ENCODE measurements around the gene FGGY.

DNA sequence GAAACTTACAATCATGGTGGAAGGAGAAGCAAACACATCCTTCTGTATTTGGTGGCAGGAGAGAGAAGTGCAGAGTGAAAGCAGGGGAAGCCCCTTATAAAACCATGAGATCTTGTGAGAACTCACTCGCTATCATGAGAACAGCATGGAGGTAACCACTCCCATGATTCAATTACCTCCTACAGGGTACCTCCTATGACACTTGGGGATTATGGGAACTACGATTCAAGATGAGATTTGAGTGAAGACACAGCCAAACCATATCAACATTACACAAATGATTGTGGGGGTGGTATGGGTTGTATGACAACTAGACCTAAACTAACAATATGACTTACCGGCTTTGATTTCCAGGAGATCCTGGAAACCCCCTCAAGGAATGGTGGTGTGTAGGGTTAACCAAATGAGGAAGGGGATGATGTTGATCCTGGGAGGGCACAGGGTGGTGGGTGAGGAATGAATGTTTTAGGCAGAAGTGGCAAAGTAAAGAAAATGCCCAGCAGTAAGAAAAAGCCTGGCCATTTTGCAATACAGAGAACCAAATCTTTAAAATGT is 80.5 kb downstream of the FGGY start:
- no peak for TF ChIP-seq POLR2A (IDR thresholded peaks at IDR 0.05; ENCODE audit: low read length)
- TF ChIP-seq GATA1 (IDR thresholded peaks at IDR 0.05; ENCODE audit: low read depth, low read length): no peak
